OCI-LY7 (cell line): ENCODE data around the gene EHD4.

Source experiments
- CTCF ChIP-seq: fragments of 200-600 bp; sonication (generic); conservative IDR thresholded peaks from 2 replicates; pipeline ENCODE4 v1.5.1; 2014; ENCODE audit warnings: mild to moderate bottlenecking, antibody characterized with exemption, low read length, moderate library complexity, mixed read lengths
- EZH2phosphoT487 ChIP-seq: fragments of 200-600 bp; sonication (generic); IDR thresholded peaks from 2 replicates; pipeline ENCODE4 v1.6.1; 2018; ENCODE audit warnings: low read depth, borderline replicate concordance, mild to moderate bottlenecking, mixed run types, antibody characterized with exemption, low read length, moderate library complexity, mixed read lengths

- TF ChIP-seq CTCF: no peak
- TF ChIP-seq EZH2phosphoT487: no peak
Measured at GRCh38 chr15:41868321-41868720, 104.0 kb downstream of the EHD4 start.
